HepG2 (cell line): Measurements from ENCODE around the gene UTF1. TPM values are rescaled to one million over a fixed set of nuclear protein-coding genes. Genes with fewer than 3 reads are reported as not detected.

ENCODE experiments used
- ATAC-seq: fragments of 200-7000 bp; cut with Tn5 transposase; 3 replicates; pipeline ENCODE4 v1.9.1; 2020; ENCODE audit warnings: mild to moderate bottlenecking, moderate library complexity
- BruUV-seq: library from RNA; stranded (reverse); fragments of 400-500 nt; replicated peaks from 2 replicates; lab custom pipeline; 2021; lab: Mats Ljungman, UMichigan
- CTCF ChIA-PET: fragments of 300-600 bp; formaldehyde crosslinking; extraction: SDS; loops from one replicate; lab custom pipeline; 2021; ENCODE audit warnings: low total read pairs, inconsistent platforms, low intra/inter-chr PET ratio; lab: Yijun Ruan, JAX
- POLR2A ChIA-PET: fragments of 350-600 bp; sonication (Branson Sonifier 250); formaldehyde crosslinking; loops from one replicate; lab custom pipeline; 2020; ENCODE audit warnings: antibody characterized with exemption, inconsistent platforms; lab: Yijun Ruan, JAX
- DNase-seq: peaks from one replicate; pipeline ENCODE4 v3.0.0-alpha.2; 2015; ENCODE audit warnings: low spot score
- FAIRE-seq: peaks from 3 replicates; lab custom pipeline; 2011; peaks lifted over from hg19 to GRCh38; lab: Jason Lieb, UNC
- H2AFZ ChIP-seq: one replicate; pipeline ENCODE4 v1.6.1; 2011; ENCODE audit warnings: low read length, inconsistent platforms
- H3K27ac ChIP-seq: fragments of 300-600 bp; 3 replicates; pipeline ENCODE4 v1.8.0; 2011; ENCODE audit warnings: mixed run types, mild to moderate bottlenecking, mixed read lengths, low read length, inconsistent platforms; ENCODE audit not compliant: insufficient read depth; ENCODE audit errors: extremely low read length
- H3K27me3 ChIP-seq, 2 experiments: fragments of 200-600 bp in 1 of 2; 2 replicates in 1 of 2; 3 replicates in 1 of 2; pipeline versions ENCODE4 v1.6.0 to v1.8.0; 2011; ENCODE audit warnings: low read length in 2 of 2, mild to moderate bottlenecking in 2 of 2, moderate library complexity in 2 of 2, inconsistent platforms in 1 of 2; ENCODE audit not compliant: insufficient read depth in 2 of 2, control insufficient read depth in 1 of 2
- H3K36me3 ChIP-seq, 2 experiments: fragments of 200-600 bp in 1 of 2; replicated peaks in 1 of 2; 2 replicates in 1 of 2; 3 replicates in 1 of 2; pipeline versions ENCODE4 v1.5.1 to v1.8.0; 2011; ENCODE audit warnings: low read length in 2 of 2, inconsistent platforms in 1 of 2; ENCODE audit not compliant: insufficient read depth in 2 of 2, control insufficient read depth in 1 of 2
- H3K4me1 ChIP-seq: 2 replicates; pipeline ENCODE4 v1.5.1; 2012; ENCODE audit warnings: low read length, inconsistent platforms; ENCODE audit not compliant: insufficient read depth
- H3K4me2 ChIP-seq: 2 replicates; pipeline ENCODE4 v1.6.0; 2011; ENCODE audit warnings: low read depth, low read length, inconsistent platforms
- H3K4me3 ChIP-seq, 3 experiments: fragments of 200-600 bp in 1 of 3; sonication (generic), shearing (Covaris generic) in 1 of 3; replicated peaks in 1 of 3; 2 replicates each; pipeline ENCODE4 v1.5.1; 2011 to 2016; ENCODE audit warnings: low read length in 3 of 3, inconsistent platforms in 2 of 3, low read depth in 2 of 3, mild to moderate bottlenecking in 2 of 3, control low read depth in 1 of 3, mixed read lengths in 1 of 3; ENCODE audit not compliant: insufficient read depth in 1 of 3
- H3K79me2 ChIP-seq: one replicate; pipeline ENCODE4 v1.6.1; 2011; ENCODE audit warnings: low read length, inconsistent platforms; ENCODE audit not compliant: insufficient read depth
- H3K9ac ChIP-seq: 2 replicates; pipeline ENCODE4 v1.6.0; 2011; ENCODE audit warnings: mild to moderate bottlenecking, low read depth, low read length, inconsistent platforms; ENCODE audit not compliant: insufficient read depth
- H3K9me3 ChIP-seq: 2 replicates; pipeline ENCODE4 v1.5.1; 2012; ENCODE audit warnings: mild to moderate bottlenecking, low read length
- H4K20me1 ChIP-seq: 2 replicates; pipeline ENCODE4 v1.6.0; 2011; ENCODE audit warnings: inconsistent platforms, mild to moderate bottlenecking, low read length, moderate library complexity; ENCODE audit not compliant: insufficient read depth
- ASH2L ChIP-seq: fragments of 300-600, 200-600 bp; sonication (generic); IDR thresholded peaks from 2 replicates; pipeline ENCODE4 v1.7.0; 2017; ENCODE audit warnings: low read depth, mild to moderate bottlenecking, moderate library complexity, mixed read lengths, low read length; ENCODE audit not compliant: insufficient read length
- CENPT ChIP-seq: sonication (generic); formaldehyde crosslinking; IDR thresholded peaks from 2 replicates; pipeline ENCODE4 v1.8.0; 2022; ENCODE audit warnings: low read depth, mild to moderate bottlenecking, moderate library complexity, missing genetic modification reagents
- DBP ChIP-seq: sonication (generic); formaldehyde crosslinking; IDR thresholded peaks from 2 replicates; pipeline ENCODE4 v1.4.0; 2020; ENCODE audit warnings: missing genetic modification reagents; ENCODE audit errors: not compliant biosample characterization
- ETS1 ChIP-seq: sonication (generic); formaldehyde crosslinking; IDR thresholded peaks from 2 replicates; pipeline ENCODE4 v1.4.0; 2020; ENCODE audit warnings: missing genetic modification reagents
- FLYWCH1 ChIP-seq: sonication (generic); formaldehyde crosslinking; IDR thresholded peaks from 2 replicates; pipeline ENCODE4 v1.8.1; 2023; ENCODE audit warnings: mild to moderate bottlenecking, missing genetic modification reagents
- FOXK1 ChIP-seq: sonication (generic); formaldehyde crosslinking; IDR thresholded peaks from 2 replicates; pipeline ENCODE4 v1.4.0; 2020; ENCODE audit warnings: low read depth, missing genetic modification reagents, borderline replicate concordance
- FOXM1 ChIP-seq: sonication (generic); formaldehyde crosslinking; IDR thresholded peaks from 2 replicates; pipeline ENCODE4 v1.5.0; 2020; ENCODE audit warnings: missing genetic modification reagents
- NFE2L1 ChIP-seq: sonication (generic); formaldehyde crosslinking; IDR thresholded peaks from 2 replicates; pipeline ENCODE4 v1.4.0; 2020; ENCODE audit warnings: missing genetic modification reagents, mild to moderate bottlenecking, borderline replicate concordance
- NFYB ChIP-seq: sonication (generic); formaldehyde crosslinking; IDR thresholded peaks from 2 replicates; pipeline ENCODE4 v1.4.0; 2020; ENCODE audit warnings: missing genetic modification reagents
- SKIL ChIP-seq: sonication (generic); formaldehyde crosslinking; IDR thresholded peaks from 2 replicates; pipeline ENCODE4 v1.8.0; 2022; ENCODE audit warnings: missing genetic modification reagents, mild to moderate bottlenecking, moderate library complexity, borderline replicate concordance
- SNAPC4 ChIP-seq: sonication (generic); formaldehyde crosslinking; IDR thresholded peaks from 2 replicates; pipeline ENCODE4 v1.4.0; 2020; ENCODE audit warnings: mild to moderate bottlenecking, missing genetic modification reagents
- ZFP90 ChIP-seq: sonication (generic); formaldehyde crosslinking; IDR thresholded peaks from 2 replicates; pipeline ENCODE4 v1.8.0; 2022; ENCODE audit warnings: missing genetic modification reagents, mild to moderate bottlenecking, inconsistent platforms, borderline replicate concordance
- ZNF24 ChIP-seq: fragments of 450-650 bp; IDR thresholded peaks from 2 replicates; pipeline ENCODE4 v1.6.1; 2017; ENCODE audit warnings: antibody characterized with exemption, mild to moderate bottlenecking
- ZNF326 ChIP-seq: sonication (generic); formaldehyde crosslinking; IDR thresholded peaks from 2 replicates; pipeline ENCODE4 v1.4.0; 2020; ENCODE audit warnings: missing genetic modification reagents, borderline replicate concordance
- ZNF329 ChIP-seq: sonication (generic); formaldehyde crosslinking; IDR thresholded peaks from 2 replicates; pipeline ENCODE4 v1.9.0; 2021; ENCODE audit warnings: low read depth, mild to moderate bottlenecking, missing genetic modification reagents
- ZNF564 ChIP-seq: sonication (generic); formaldehyde crosslinking; IDR thresholded peaks from 2 replicates; pipeline ENCODE4 v1.8.1; 2023; ENCODE audit warnings: mild to moderate bottlenecking, missing genetic modification reagents
- ZNF777 ChIP-seq: sonication (generic); formaldehyde crosslinking; IDR thresholded peaks from 2 replicates; pipeline ENCODE4 v1.4.0; 2020; ENCODE audit warnings: missing genetic modification reagents
- WGBS: methylation state at CpG from one replicate; pipeline ENCODE4 v1.1.6; 2017; ENCODE audit warnings: low lambda C conversion rate; 5-methylcytosine and 5-hydroxymethylcytosine counted together
- in situ Hi-C: cut with HindIII; loops from 2 replicates; pipeline ENCODE4 v1.10.0; 2017; ENCODE audit warnings: low pct_unique_long_range_greater_than_20kb; ENCODE audit not compliant: extremely low pct_ligation_motif_present
- intact Hi-C: fragments of 100-400 bp; cut with micrococcal nuclease; formaldehyde crosslinking; loops from one replicate; pipeline ENCODE4 v1.10.0; 2022; ENCODE audit not compliant: unreplicated experiment
- polyA plus RNA-seq, 8 experiments: library from polyadenylated mRNA; depleted of rRNA in 3 of 8; stranded (reverse) in 7 of 8; unstranded in 1 of 8; fragments of >200 nt; fragmentation: Illumina TruSeq in 4 of 8; extraction: Trizol in 4 of 8; gene quantifications; 2 replicates each; pipeline versions ENCODE4 v1.2.1 to v1.2.3, GENCODE V29; 2011 to 2016; ENCODE audit warnings: low read depth in 4 of 8, missing spikeins in 1 of 8, mixed read lengths in 1 of 8; ENCODE audit not compliant: insufficient read depth in 1 of 8
- total RNA-seq, 5 experiments: library from RNA; depleted of rRNA; stranded (reverse); fragments of >200 nt; fragmentation: Illumina TruSeq; extraction: Trizol; gene quantifications; 2 replicates each; pipeline ENCODE4 v1.2.3, GENCODE V29; 2016; ENCODE audit warnings: low read depth in 1 of 5

Gene UTF1
- total and polyA plus RNA-seq, 2 of the 13 experiments (the other 11 are each of a cell fraction or from before 2014, with no cell fraction given), result not detected

GRCh38 chr10:133207627-133208026 is 22.4 kb upstream of the UTF1 start:
- no TSS peak for BruUV-seq
- no peaks in the 10 kb centered on the region for H4K20me1 ChIP-seq

More at GRCh38 chr10:133207627-133208026, 22.4 kb upstream of the UTF1 start:
- H3K9ac ChIP-seq, result no peak overlapping the region
- no peaks in the 10 kb centered on the region for H3K36me3 ChIP-seq
- H3K27ac ChIP-seq, result no peak overlapping the region
- CTCF ChIA-PET, result no interaction called here
- intact Hi-C loops, result no loop called here
- no peak overlapping the region for H3K4me3 ChIP-seq
- no peak for ATAC-seq
- H3K4me2 ChIP-seq, result no peak overlapping the region
- H2AFZ ChIP-seq, result no peak overlapping the region
- H3K4me1 ChIP-seq, result no peaks in the 10 kb centered on the region
- in situ Hi-C loops, result no loop called here
- 0% methylated on average over 1 of the region's 17 CpGs for WGBS
- no peaks in the 10 kb centered on the region for H3K9me3 ChIP-seq
- TF ChIP-seq FOXM1 (CRISPR knock-in tag) (no peak), CENPT (CRISPR knock-in tag) (no peak), FLYWCH1 (no peak), ASH2L (no peak), FOXK1 (no peak), NFE2L1 (no peak), NFYB (CRISPR knock-in tag) (no peak), ETS1 (CRISPR knock-in tag) (no peak), ZNF326 (CRISPR knock-in tag) (no peak), ZNF329 (CRISPR knock-in tag) (no peak), ZNF24 (no peak), ZFP90 (CRISPR knock-in tag) (no peak), DBP (CRISPR knock-in tag) (no peak), ZNF777 (no peak), SNAPC4 (CRISPR knock-in tag) (no peak), SKIL (CRISPR knock-in tag) (no peak), ZNF564 (no peak)
- TF ChIP-seq, all 625 proteins: peak for 0
- Histone ChIP-seq H3K27me3 (peaks cover 17 to 62% of the 10 kb centered on the region in 2 experiments; a peak in 4 of 5 replicates), H3K79me2 (no peaks in the 10 kb centered on the region)
- DNase-seq, result no peak
- no peak for FAIRE-seq
- POLR2A ChIA-PET, result no interaction called here
